H1 (cell line): Measurements from ENCODE around the gene DEPDC1. TPM values are rescaled to one million over a fixed set of nuclear protein-coding genes. Genes with fewer than 3 reads are reported as not detected.

Source experiments
- CTCF ChIP-seq, 3 experiments: IDR thresholded peaks; 1 replicate in 2 of 3; 2 replicates in 1 of 3; pipeline versions ENCODE4 v1.5.1 to v1.6.1; 2011; ENCODE audit warnings: low read length in 3 of 3, mild to moderate bottlenecking in 3 of 3, inconsistent platforms in 2 of 3, low read depth in 1 of 3, moderate library complexity in 1 of 3; ENCODE audit not compliant: insufficient read depth in 1 of 3; ENCODE audit errors: control extremely low read depth in 1 of 3
- GABPA ChIP-seq: IDR thresholded peaks from 2 replicates; pipeline ENCODE4 v1.6.1; 2011; ENCODE audit warnings: mild to moderate bottlenecking, low read length, moderate library complexity, borderline replicate concordance; ENCODE audit not compliant: insufficient read depth
- GTF2F1 ChIP-seq: IDR thresholded peaks from 2 replicates; pipeline ENCODE4 v1.6.1; 2012; ENCODE audit warnings: low read depth, low read length, improper control_type of control experiment, borderline replicate concordance
- HDAC6 ChIP-seq: IDR thresholded peaks from one replicate; pipeline ENCODE4 v1.7.1; 2012; ENCODE audit warnings: low read depth, mild to moderate bottlenecking, inconsistent platforms, low read length, moderate library complexity
- JUND ChIP-seq: IDR thresholded peaks from 2 replicates; pipeline ENCODE4 v1.6.1; 2011; ENCODE audit warnings: mild to moderate bottlenecking, improper control_type of control experiment, low read length
- KDM5A ChIP-seq: fragments of 200-600 bp; IDR thresholded peaks from 2 replicates; pipeline ENCODE4 v1.7.1; 2012; ENCODE audit warnings: mild to moderate bottlenecking, low read length, inconsistent platforms, mixed read lengths
- POLR2A ChIP-seq, 2 experiments: IDR thresholded peaks; 1 replicate in 1 of 2; 2 replicates in 1 of 2; pipeline ENCODE4 v1.6.1; 2011; ENCODE audit warnings: low read depth in 2 of 2, low read length in 2 of 2, mild to moderate bottlenecking in 2 of 2; ENCODE audit errors: control extremely low read depth in 1 of 2
- polyA plus RNA-seq, 7 experiments: library from polyadenylated mRNA; depleted of rRNA in 3 of 7; stranded (reverse) in 5 of 7; unstranded in 2 of 7; fragments of >200 nt in 5 of 7; fragments of 200-250 nt in 2 of 7; gene quantifications; 1 replicate in 5 of 7; 2 replicates in 1 of 7; 4 replicates in 1 of 7; pipeline versions ENCODE4 v1.2.1 to v1.2.3, GENCODE V29; 2011 to 2013; ENCODE audit warnings: missing spikeins in 2 of 7, mixed read lengths in 2 of 7
- total RNA-seq: library from RNA; stranded (reverse); fragmentation: NEBNext Ultra II Directional; extraction: Animal tissue kit (Norgen Biotek cat#: 25700); gene quantifications from 2 replicates; pipeline ENCODE4 v1.2.1, GENCODE V29; 2021

Gene DEPDC1
- total and polyA plus RNA-seq, 2 of the 8 experiments (the other 6 are each of a cell fraction or from before 2014, with no cell fraction given) = 5.5 to 46.5 TPM

GRCh38 chr1:68521286-68521685 is 24.4 kb upstream of the DEPDC1 start (continued):
- TF ChIP-seq CTCF (IDR thresholded peaks at IDR 0.05; ENCODE audit: control extremely low read depth in 1 of 3, insufficient read depth in 1 of 3, low read depth in 1 of 3, low read length in 3 of 3) = no peak
- no peak for TF ChIP-seq GTF2F1
- no peak for TF ChIP-seq HDAC6
- no peak for TF ChIP-seq GABPA
- no peak for TF ChIP-seq KDM5A
- no peak for TF ChIP-seq POLR2A (IDR thresholded peaks at IDR 0.05; ENCODE audit: control extremely low read depth in 1 of 2, low read depth in 2 of 2, low read length in 2 of 2)
- TF ChIP-seq JUND = no peak
- TF ChIP-seq, all 59 proteins: peak for 0
